Activated CD4-positive, alpha-beta memory T cell treated with anti-CD3 and anti-CD28 coated beads, Interleukin-2, amount 10 ng/mL, durations not matched to agents 7 days and 5 days (primary cell): ENCODE measurements around the gene SSB. TPM values are rescaled to one million over a fixed set of nuclear protein-coding genes. Genes with fewer than 3 reads are reported as not detected.
"Not testable (repeated sequence)": the region's sequence is repeated elsewhere in the genome, so short reads cannot be mapped to it uniquely, and the experiment has no call there.

Experiments used
- CTCF ChIA-PET: fragments of 350-600 bp; sonication (Branson Sonifier 250); formaldehyde crosslinking; loops from one replicate; lab custom pipeline; 2021; ENCODE audit warnings: antibody characterized with exemption, inconsistent platforms; lab: Charles Lee
- POLR2A ChIA-PET: fragments of 350-600 bp; sonication (Branson Sonifier 250); formaldehyde crosslinking; loops from one replicate; lab custom pipeline; 2021; ENCODE audit warnings: antibody characterized with exemption; lab: Charles Lee
- DNase-seq: peaks from one replicate; pipeline ENCODE4 v3.0.0-alpha.2; 2020
- H3K27ac Mint-ChIP-seq: one replicate; pipeline ENCODE4 v1.8.0; 2021; ENCODE audit warnings: mild to moderate bottlenecking, mixed read lengths
- H3K27me3 Mint-ChIP-seq: one replicate; pipeline ENCODE4 v1.8.0; 2021; ENCODE audit warnings: mixed read lengths
- H3K36me3 Mint-ChIP-seq: one replicate; pipeline ENCODE4 v1.8.0; 2021; ENCODE audit warnings: low read depth, mixed read lengths
- H3K4me1 Mint-ChIP-seq: one replicate; pipeline ENCODE4 v1.8.0; 2021; ENCODE audit warnings: mixed read lengths
- H3K4me3 Mint-ChIP-seq: one replicate; pipeline ENCODE4 v1.8.0; 2021; ENCODE audit warnings: mild to moderate bottlenecking, mixed read lengths
- H3K9me3 Mint-ChIP-seq: one replicate; pipeline ENCODE4 v1.8.0; 2021; ENCODE audit warnings: mixed read lengths
- total RNA-seq, 2 experiments: library from RNA; stranded (reverse); gene quantifications; one replicate each; pipeline ENCODE4 v1.2.3, GENCODE V29; 2021

SSB gene
- total RNA-seq: 10 to 100 TPM; 81.6 to 85.4 TPM

- H3K27ac Mint-ChIP-seq: peak within 1 kb of the TSS; percentile 86
- DNase-seq: peak; percentile 96
- peaks cover 2% of the 10 kb centered on the region for H3K27me3 Mint-ChIP-seq
- peak within 1 kb of the TSS; percentile 82 for H3K4me3 Mint-ChIP-seq
- ChIA-PET CTCF (interaction anchor here (0.7 to 1.1 kb wide), 4 partner anchors 9 to 1130 kb away, joined by 3 read pairs; partner anchors contain the start of genes GORASP2 and UBR3), POLR2A (interaction anchor here (0.7 to 2.5 kb wide), 6 partner anchors 11 to 691 kb away, joined by 3 to 20 read pairs (median 5); partner anchors contain the start of gene UBR3)
- peaks cover 35% of the 10 kb centered on the region for H3K4me1 Mint-ChIP-seq
- H3K36me3 Mint-ChIP-seq: peaks cover 15% of the 10 kb centered on the region
- no peaks in the 10 kb centered on the region for H3K9me3 Mint-ChIP-seq
These were observed at the start of gene SSB for GRCh38 chr2:169798718-169799592. TSS of gene SSB (plus strand) at chr2:169798871. CDS start at chr2:169800961, 2,090 bp downstream.

- ChIA-PET CTCF (interaction anchor here (1.2 kb wide), 1 partner anchor 10 kb away, joined by 3 read pairs; no protein-coding TSS in a partner anchor), POLR2A (no interaction called here)
- Mint-ChIP-seq H3K27me3 (no peaks in the 10 kb centered on the region), H3K4me3 (no peak overlapping the region), H3K36me3 (no peaks in the 10 kb centered on the region), H3K27ac (no peak overlapping the region), H3K9me3 (no peaks in the 10 kb centered on the region), H3K4me1 (no peaks in the 10 kb centered on the region)
- no peak for DNase-seq
These were observed 45.9 kb upstream of the SSB start for GRCh38 chr2:169752752-169753151.

- Mint-ChIP-seq H3K36me3 (peaks cover under 1% of the 10 kb centered on the region), H3K27me3 (no peaks in the 10 kb centered on the region), H3K4me3 (no peak overlapping the region), H3K4me1 (peaks cover 3% of the 10 kb centered on the region), H3K9me3 (no peaks in the 10 kb centered on the region), H3K27ac (no peak overlapping the region)
- ChIA-PET CTCF (no interaction called here), POLR2A (no interaction called here)
- no peak for DNase-seq
These were observed 43.4 kb upstream of the SSB start for GRCh38 chr2:169755083-169755870.

- Mint-ChIP-seq H3K4me1 (peaks cover 9% of the 10 kb centered on the region), H3K9me3 (no peaks in the 10 kb centered on the region), H3K4me3 (no peak overlapping the region), H3K27ac (no peak overlapping the region), H3K36me3 (peaks cover 3% of the 10 kb centered on the region), H3K27me3 (peaks cover 3% of the 10 kb centered on the region)
- ChIA-PET CTCF (no interaction called here), POLR2A (no interaction called here)
- DNase-seq: no peak
These were observed 42.3 kb upstream of the SSB start for GRCh38 chr2:169756342-169756741.

GRCh38 chr2:169757356-169757755 lies 41.3 kb upstream of the SSB start:
- POLR2A ChIA-PET: no interaction called here
- Mint-ChIP-seq H3K27ac (no peak overlapping the region), H3K27me3 (peaks cover 3% of the 10 kb centered on the region)

GRCh38 chr2:169757778-169758177 lies 40.9 kb upstream of the SSB start:
- Mint-ChIP-seq H3K4me3 (no peak overlapping the region), H3K9me3 (no peaks in the 10 kb centered on the region), H3K36me3 (peaks cover 3% of the 10 kb centered on the region), H3K27ac (no peak overlapping the region), H3K27me3 (peaks cover 3% of the 10 kb centered on the region), H3K4me1 (peaks cover 23% of the 10 kb centered on the region)
- POLR2A ChIA-PET: no interaction called here
- no peak for DNase-seq
- CTCF ChIA-PET: no interaction called here

More at GRCh38 chr2:169757356-169757755, 41.3 kb upstream of the SSB start:
- Mint-ChIP-seq H3K4me3 (no peak overlapping the region), H3K9me3 (no peaks in the 10 kb centered on the region), H3K4me1 (peaks cover 19% of the 10 kb centered on the region), H3K36me3 (peaks cover 3% of the 10 kb centered on the region)
- CTCF ChIA-PET: no interaction called here
- DNase-seq: no peak

- H3K4me1 Mint-ChIP-seq: peaks cover 24% of the 10 kb centered on the region
- DNase-seq: no peak
- peaks cover 3% of the 10 kb centered on the region for H3K36me3 Mint-ChIP-seq
- peaks cover 3% of the 10 kb centered on the region for H3K27me3 Mint-ChIP-seq
- H3K4me3 Mint-ChIP-seq: no peak overlapping the region
- ChIA-PET POLR2A (no interaction called here), CTCF (interaction anchor here (1.2 kb wide), 1 partner anchor 13 kb away, joined by 7 read pairs; no protein-coding TSS in a partner anchor)
- H3K27ac Mint-ChIP-seq: no peak overlapping the region
- no peaks in the 10 kb centered on the region for H3K9me3 Mint-ChIP-seq
These were observed 38.7 kb upstream of the SSB start for GRCh38 chr2:169759987-169760386.

GRCh38 chr2:169760798-169761197 lies 37.9 kb upstream of the SSB start:
- peaks cover 24% of the 10 kb centered on the region for H3K4me1 Mint-ChIP-seq
- H3K4me3 Mint-ChIP-seq, POLR2A ChIA-PET, H3K27ac Mint-ChIP-seq, H3K36me3 Mint-ChIP-seq, H3K9me3 Mint-ChIP-seq, H3K27me3 Mint-ChIP-seq, DNase-seq, CTCF ChIA-PET: not testable (repeated sequence)

GRCh38 chr2:169761251-169761969 lies 37.3 kb upstream of the SSB start:
- POLR2A ChIA-PET: no interaction called here
- H3K27ac Mint-ChIP-seq: no peak overlapping the region
- no peaks in the 10 kb centered on the region for H3K9me3 Mint-ChIP-seq
- peaks cover 3% of the 10 kb centered on the region for H3K36me3 Mint-ChIP-seq
- no peak for DNase-seq
- H3K4me3 Mint-ChIP-seq: no peak overlapping the region
- CTCF ChIA-PET: no interaction called here
- H3K27me3 Mint-ChIP-seq: peaks cover 3% of the 10 kb centered on the region
- H3K4me1 Mint-ChIP-seq: peaks cover 27% of the 10 kb centered on the region

- Mint-ChIP-seq H3K27ac (no peak overlapping the region), H3K36me3 (peaks cover 3% of the 10 kb centered on the region), H3K9me3 (no peaks in the 10 kb centered on the region), H3K4me1 (peaks cover 31% of the 10 kb centered on the region), H3K4me3 (no peak overlapping the region), H3K27me3 (peaks cover 3% of the 10 kb centered on the region)
- DNase-seq: no peak
- CTCF ChIA-PET: no interaction called here
- POLR2A ChIA-PET: no interaction called here
These were observed 36.7 kb upstream of the SSB start for GRCh38 chr2:169761970-169762292.

GRCh38 chr2:169765523-169765922 lies 33.1 kb upstream of the SSB start:
- ChIA-PET CTCF (interaction anchor here (0.9 kb wide), 1 partner anchor 67 kb away, joined by 3 read pairs; no protein-coding TSS in a partner anchor), POLR2A (no interaction called here)
- Mint-ChIP-seq H3K27me3 (peaks cover 5% of the 10 kb centered on the region), H3K36me3 (peaks cover under 1% of the 10 kb centered on the region), H3K4me1 (peaks cover 45% of the 10 kb centered on the region), H3K9me3 (no peaks in the 10 kb centered on the region), H3K4me3 (no peak overlapping the region), H3K27ac (no peak overlapping the region)
- DNase-seq: no peak

- peak overlapping the region; percentile 38 for H3K4me3 Mint-ChIP-seq
- peaks cover 5% of the 10 kb centered on the region for H3K27me3 Mint-ChIP-seq
- H3K27ac Mint-ChIP-seq: no peak overlapping the region
- peaks cover 31% of the 10 kb centered on the region for H3K4me1 Mint-ChIP-seq
- DNase-seq: peak; percentile 66
- POLR2A ChIA-PET: interaction anchor here (1.0 kb wide), 1 partner anchor 176 kb away, joined by 8 read pairs; no protein-coding TSS in a partner anchor
- H3K36me3 Mint-ChIP-seq: no peaks in the 10 kb centered on the region
- H3K9me3 Mint-ChIP-seq: no peaks in the 10 kb centered on the region
- CTCF ChIA-PET: interaction anchor here (1.4 to 1.6 kb wide), 2 partner anchors 75 to 99 kb away, joined by 4 read pairs; no protein-coding TSS in a partner anchor
These were observed 31.3 kb upstream of the SSB start for GRCh38 chr2:169767243-169767888.
